ENCODE data around the gene BGLAP. TPM values are rescaled to one million over a fixed set of nuclear protein-coding genes. Genes with fewer than 3 reads are reported as not detected.

The BGLAP gene
- total and polyA plus RNA-seq, 2 experiments from 2014 or later: 0.17 to 0.64 TPM

DNA sequence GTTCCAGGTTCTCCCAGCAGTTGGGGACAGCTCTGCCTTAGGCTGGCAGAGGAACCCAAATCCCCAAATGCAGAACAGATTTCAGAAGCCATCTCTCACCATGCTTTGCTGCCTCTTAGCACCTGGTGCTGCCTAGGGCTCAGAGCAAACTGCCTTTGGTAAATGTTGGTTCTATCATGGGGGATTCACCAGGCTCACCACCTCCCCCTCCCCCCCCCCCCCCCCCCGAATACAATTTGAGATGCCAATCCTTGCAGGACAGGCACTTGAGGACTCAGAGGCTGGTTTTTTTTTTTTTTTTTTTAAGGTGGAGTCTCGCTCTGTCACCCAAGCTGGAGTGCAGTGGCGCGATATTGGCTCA is 6.3 kb downstream of the BGLAP start:
- TF ChIP-seq EZH2phosphoT487 (IDR thresholded peaks at IDR 0.05; ENCODE audit: low read depth, severe bottlenecking, unreplicated experiment): no peak
- TF ChIP-seq CTCF (IDR thresholded peaks at IDR 0.05; ENCODE audit: poor library complexity): no peak
- TF ChIP-seq EZH2 (IDR thresholded peaks at IDR 0.05; ENCODE audit: borderline replicate concordance): no peak
- Histone ChIP-seq H3K36me3 (replicated peaks; ENCODE audit: insufficient read depth, low read depth) (no peaks in the 10 kb centered on the region), H3K27ac (no peak overlapping the region), H3K9me3 (ENCODE audit: low read depth) (no peaks in the 10 kb centered on the region), H4K20me1 (ENCODE audit: insufficient read depth, poor library complexity, severe bottlenecking) (no peaks in the 10 kb centered on the region), H2AFZ (no peak overlapping the region), H3K4me1 (ENCODE audit: insufficient read depth) (no peaks in the 10 kb centered on the region), H3K27me3 (no peaks in the 10 kb centered on the region), H3K4me3 (no peak overlapping the region), H3K79me2 (no peaks in the 10 kb centered on the region), H3K4me2 (no peak overlapping the region), H3K9me2 (replicated peaks; ENCODE audit: insufficient read depth) (no peaks in the 10 kb centered on the region)
- 94% methylated on average over 4 of the region's 4 CpGs for WGBS (ENCODE audit: low lambda C conversion rate, missing lambda C conversion rate)
- no peak for DNase-seq (ENCODE audit: low spot score)

DNA sequence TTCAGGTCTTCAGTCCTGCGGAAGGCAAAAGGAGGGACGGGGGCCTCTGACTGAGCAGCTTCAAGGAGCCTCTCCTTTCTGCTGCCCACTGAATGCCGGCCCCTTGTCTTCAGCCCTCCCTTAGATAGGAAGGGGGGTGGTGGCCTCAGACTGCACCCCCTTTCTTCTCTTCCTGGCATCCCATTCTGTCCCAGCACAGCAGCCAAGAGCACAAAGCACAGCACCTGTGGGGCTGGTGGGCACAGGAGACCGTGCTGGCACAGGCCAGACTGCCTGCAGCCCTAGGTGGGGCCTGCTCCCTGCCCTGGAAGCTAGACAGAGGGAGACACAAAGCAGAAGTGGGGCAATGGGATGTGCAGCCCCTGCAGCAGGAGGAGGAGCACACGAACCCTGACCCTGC is 7.6 kb downstream of the BGLAP start:
- Histone ChIP-seq H3K79me2 (no peaks in the 10 kb centered on the region), H3K36me3 (replicated peaks; ENCODE audit: insufficient read depth, low read depth) (no peaks in the 10 kb centered on the region), H3K27me3 (no peaks in the 10 kb centered on the region), H3K4me1 (ENCODE audit: insufficient read depth) (no peaks in the 10 kb centered on the region), H3K27ac (no peak overlapping the region), H2AFZ (no peak overlapping the region), H3K9me3 (ENCODE audit: low read depth) (no peaks in the 10 kb centered on the region), H3K4me3 (no peak overlapping the region), H4K20me1 (ENCODE audit: insufficient read depth, poor library complexity, severe bottlenecking) (no peaks in the 10 kb centered on the region), H3K9me2 (replicated peaks; ENCODE audit: insufficient read depth) (no peaks in the 10 kb centered on the region), H3K4me2 (no peak overlapping the region)
- no peak for TF ChIP-seq EZH2 (IDR thresholded peaks at IDR 0.05; ENCODE audit: borderline replicate concordance)
- TF ChIP-seq EZH2phosphoT487 (IDR thresholded peaks at IDR 0.05; ENCODE audit: low read depth, severe bottlenecking, unreplicated experiment): no peak
- no peak for TF ChIP-seq CTCF (IDR thresholded peaks at IDR 0.05; ENCODE audit: poor library complexity)
- WGBS (ENCODE audit: low lambda C conversion rate, missing lambda C conversion rate): 93% methylated on average over 5 of the region's 5 CpGs
- DNase-seq (ENCODE audit: low spot score): no peak

DNA sequence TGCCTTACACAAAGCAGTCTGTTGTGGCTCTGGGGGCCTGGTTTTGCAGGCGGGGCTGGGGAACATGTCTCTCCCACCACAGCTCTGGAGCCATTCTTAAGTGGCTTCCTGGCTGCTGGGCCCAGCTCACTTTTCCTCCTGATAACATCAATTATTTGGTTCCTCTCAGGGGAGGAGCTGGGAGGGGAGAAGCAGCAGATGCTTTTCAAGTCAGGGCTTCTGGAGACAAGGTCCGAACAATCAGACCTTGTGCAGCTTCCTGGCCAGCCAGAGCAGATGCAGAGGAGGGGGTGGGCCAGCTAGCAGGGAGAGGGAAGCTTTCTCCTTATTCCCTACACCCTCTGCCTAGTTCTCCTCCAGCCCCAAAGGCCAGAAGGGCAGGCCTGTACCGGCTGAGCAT is 9.5 kb downstream of the BGLAP start:
- Histone ChIP-seq H3K4me3 (no peak overlapping the region), H3K4me2 (no peak overlapping the region), H3K79me2 (no peaks in the 10 kb centered on the region), H3K27ac (no peak overlapping the region), H2AFZ (no peak overlapping the region), H3K36me3 (replicated peaks; ENCODE audit: insufficient read depth, low read depth) (no peaks in the 10 kb centered on the region), H3K9me2 (replicated peaks; ENCODE audit: insufficient read depth) (no peaks in the 10 kb centered on the region), H3K27me3 (no peaks in the 10 kb centered on the region), H3K4me1 (ENCODE audit: insufficient read depth) (no peaks in the 10 kb centered on the region), H3K9me3 (ENCODE audit: low read depth) (no peaks in the 10 kb centered on the region), H4K20me1 (ENCODE audit: insufficient read depth, poor library complexity, severe bottlenecking) (no peaks in the 10 kb centered on the region)
- 50% methylated on average over 3 of the region's 3 CpGs for WGBS (ENCODE audit: low lambda C conversion rate, missing lambda C conversion rate)
- no peak for TF ChIP-seq CTCF (IDR thresholded peaks at IDR 0.05; ENCODE audit: poor library complexity)
- no peak for TF ChIP-seq EZH2 (IDR thresholded peaks at IDR 0.05; ENCODE audit: borderline replicate concordance)
- TF ChIP-seq EZH2phosphoT487 (IDR thresholded peaks at IDR 0.05; ENCODE audit: low read depth, severe bottlenecking, unreplicated experiment): no peak
- DNase-seq (ENCODE audit: low spot score): no peak

GRCh38 chr1:156253634-156254033 is 11.7 kb downstream of the BGLAP start:
- WGBS (ENCODE audit: low lambda C conversion rate, missing lambda C conversion rate): 98% methylated on average over 3 of the region's 3 CpGs

More at GRCh38 chr1:156253634-156254033, 11.7 kb downstream of the BGLAP start:
- Histone ChIP-seq H3K27ac (no peak overlapping the region), H2AFZ (no peak overlapping the region), H3K9me3 (ENCODE audit: low read depth) (no peaks in the 10 kb centered on the region), H3K4me3 (no peak overlapping the region), H3K36me3 (replicated peaks; ENCODE audit: insufficient read depth, low read depth) (peaks cover 3% of the 10 kb centered on the region), H3K27me3 (no peaks in the 10 kb centered on the region), H3K4me1 (ENCODE audit: insufficient read depth) (no peaks in the 10 kb centered on the region), H3K4me2 (no peak overlapping the region), H3K79me2 (no peaks in the 10 kb centered on the region), H4K20me1 (ENCODE audit: insufficient read depth, poor library complexity, severe bottlenecking) (no peaks in the 10 kb centered on the region), H3K9me2 (replicated peaks; ENCODE audit: insufficient read depth) (no peaks in the 10 kb centered on the region)
- TF ChIP-seq CTCF (IDR thresholded peaks at IDR 0.05; ENCODE audit: poor library complexity) (no peak), EZH2 (IDR thresholded peaks at IDR 0.05; ENCODE audit: borderline replicate concordance) (no peak), EZH2phosphoT487 (IDR thresholded peaks at IDR 0.05; ENCODE audit: low read depth, severe bottlenecking, unreplicated experiment) (no peak)
- no peak for DNase-seq (ENCODE audit: low spot score)

Data from hepatocyte (in vitro differentiated cells).